Suppressor macrophage treated with lipopolysaccharide for 1 hour (primary cell): ENCODE results near the gene ESRRB.
A peak's percentile ranks its signal among the peaks of the same experiment; 100 is the strongest.
"Not testable (repeated sequence)": the region's sequence is repeated elsewhere in the genome, so short reads cannot be mapped to it uniquely, and the experiment has no call there.

Source experiments
- DNase-seq, 3 donors: peaks; one replicate each; pipeline ENCODE4 v3.0.0-alpha.2; 2020 to 2022

ESRRB gene

GRCh38 chr14:76498976-76499375 is 123.0 kb downstream of the ESRRB start:
- DNase-seq: no peak

- DNase-seq: no peak
Observed at GRCh38 chr14:76499399-76499798, 123.5 kb downstream of the ESRRB start.

GRCh38 chr14:76500011-76500410 is 124.1 kb downstream of the ESRRB start:
- no peak for DNase-seq

- DNase-seq: no peak
Observed at GRCh38 chr14:76500480-76500879, 124.5 kb downstream of the ESRRB start.

GRCh38 chr14:76501156-76501720 is 125.3 kb downstream of the ESRRB start:
- no peak for DNase-seq

GRCh38 chr14:76502219-76502618 is 126.3 kb downstream of the ESRRB start:
- DNase-seq: no peak

- no peak for DNase-seq
Observed at GRCh38 chr14:76502638-76503037, 126.7 kb downstream of the ESRRB start.

GRCh38 chr14:76509311-76509710 is 133.4 kb downstream of the ESRRB start:
- no peak for DNase-seq

- DNase-seq: no peak
Observed at GRCh38 chr14:76510181-76510580, 134.2 kb downstream of the ESRRB start.

GRCh38 chr14:76514213-76514998 is 138.5 kb downstream of the ESRRB start:
- DNase-seq: peak; percentile 73 to 82 (median 79)

GRCh38 chr14:76516884-76517283 is 140.9 kb downstream of the ESRRB start:
- DNase-seq: no peak

- no peak for DNase-seq
Observed at GRCh38 chr14:76518366-76518765, 142.4 kb downstream of the ESRRB start.

GRCh38 chr14:76525106-76525821 is 149.3 kb downstream of the ESRRB start:
- no peak for DNase-seq

- DNase-seq: no peak
Observed at GRCh38 chr14:76531085-76531484, 155.1 kb downstream of the ESRRB start.

- no peak for DNase-seq
Observed at GRCh38 chr14:76531821-76532318, 155.9 kb downstream of the ESRRB start.

- not testable (repeated sequence) for DNase-seq
Observed at GRCh38 chr14:76536636-76537035, 160.7 kb downstream of the ESRRB start.

GRCh38 chr14:76537906-76538647 is 162.1 kb downstream of the ESRRB start:
- no peak for DNase-seq

- no peak for DNase-seq
Observed at GRCh38 chr14:76538648-76539008, 162.7 kb downstream of the ESRRB start.

- DNase-seq: no peak
Observed at GRCh38 chr14:76539130-76539529, 163.2 kb downstream of the ESRRB start.

GRCh38 chr14:76541594-76542219 is 165.8 kb downstream of the ESRRB start:
- DNase-seq: no peak

- peak; percentile 33 to 39 (median 37) for DNase-seq
Observed at GRCh38 chr14:76546426-76547221, 170.7 kb downstream of the ESRRB start.

- DNase-seq: no peak
Observed at GRCh38 chr14:76547831-76548230, 171.9 kb downstream of the ESRRB start.
